Heart left ventricle (tissue), 13 donors: ENCODE measurements around the gene PATJ.

Experiments
- CTCF ChIP-seq, 12 donors: fragments of 200-600 bp; sonication (generic) in 4 of 12; IDR thresholded peaks; one replicate each; pipeline versions ENCODE4 v1.5.0 to v1.8.0; 2018 to 2022; ENCODE audit warnings: antibody characterized with exemption in 12 of 12, mild to moderate bottlenecking in 5 of 12
- POLR2A ChIP-seq, 2 donors: fragments of 450-650 bp; IDR thresholded peaks; one replicate each; pipeline ENCODE4 v1.6.1; 2017; ENCODE audit warnings: antibody characterized with exemption in 2 of 2, mild to moderate bottlenecking in 2 of 2, moderate library complexity in 2 of 2
- donor health status: ischemic (EF 13 %, LVEDD 7.1; RV severe dilation, severe dysfunction).
- donor health status: DM: no; HTN: yes; CAD: no.
- donor health status: DM: no; HTN: no; CAD: no.
- donor health status: ischemic (EF 25% LVEDD 6.9; RV normal size, moderate dysfunction).
- donor health status: ischemic (EF 25% LVEDD 5.7; RV mildly dilated, moderate dysfunction).
- donor health status: ischemic (EF 35%, LVEDD 5.7; RV mildly dilated, moderate dysfunction).
- donor health status: nonischemic (EF 11% LVEDD 7.7; RV severe dilation, severe dysfunction).
- donor health status: DM: yes; HTN: yes; CAD: no.
- donor health status: PGD.
- donor health status: ischemic (EF 29% LVEDD 5.4; RV normal size, mild dysfunction).
- donor health status: nonischemic (EF 23%, LVEDD 6.1; RV moderate dilation, normal function).

GRCh38 chr1:61887931-61888564 lies 145.8 kb downstream of the PATJ start:
- TF ChIP-seq CTCF (IDR thresholded peaks at IDR 0.05) = no peak
- TF ChIP-seq POLR2A (IDR thresholded peaks at IDR 0.05) = no peak
